GM12801 (cell line): Measurements from ENCODE around the gene THAP6.

ENCODE experiments used
- CTCF ChIP-seq: IDR thresholded peaks from one replicate; pipeline ENCODE4 v1.5.1; 2011; ENCODE audit warnings: control low read depth; ENCODE audit not compliant: insufficient read length; ENCODE audit errors: extremely low read depth

Gene THAP6

GRCh38 chr4:75530556-75531322 is 16.5 kb downstream of the THAP6 start:
- TF ChIP-seq CTCF = no peak

GRCh38 chr4:75542824-75543223 is 28.6 kb downstream of the THAP6 start:
- TF ChIP-seq CTCF = no peak

GRCh38 chr4:75544870-75545269 is 30.6 kb downstream of the THAP6 start:
- no peak for TF ChIP-seq CTCF

- TF ChIP-seq CTCF = no peak
Measured at GRCh38 chr4:75545526-75545925, 31.3 kb downstream of the THAP6 start.

GRCh38 chr4:75547647-75548387 is 33.5 kb downstream of the THAP6 start:
- TF ChIP-seq CTCF = no peak

GRCh38 chr4:75549019-75549418 is 34.7 kb downstream of the THAP6 start:
- TF ChIP-seq CTCF = no peak

- TF ChIP-seq CTCF = no peak
Measured at GRCh38 chr4:75552452-75552851, 38.2 kb downstream of the THAP6 start.
